GM19397 (cell line): ENCODE results near the gene CYREN.

Source experiments
- ATAC-seq: cut with Tn5 transposase; IDR thresholded peaks from one replicate; pipeline ENCODE4 v1.9.1; 2021; ENCODE audit warnings: mild to moderate bottlenecking, moderate library complexity; ENCODE audit not compliant: unreplicated experiment

Gene CYREN

GRCh38 chr7:135197906-135198655, 27.6 kb upstream of the CYREN start:
- no peak for ATAC-seq

GRCh38 chr7:135197343-135197742, 26.8 kb upstream of the CYREN start:
- ATAC-seq: no peak

GRCh38 chr7:135195968-135196629, 25.6 kb upstream of the CYREN start:
- ATAC-seq: no peak

GRCh38 chr7:135195156-135195555, 24.6 kb upstream of the CYREN start:
- no peak for ATAC-seq

- no peak for ATAC-seq
Measured at GRCh38 chr7:135194494-135195095, 24.1 kb upstream of the CYREN start.

- no peak for ATAC-seq
Measured at GRCh38 chr7:135193615-135194081, 23.1 kb upstream of the CYREN start.

GRCh38 chr7:135192914-135193536, 22.5 kb upstream of the CYREN start:
- no peak for ATAC-seq

GRCh38 chr7:135190703-135191102, 20.2 kb upstream of the CYREN start:
- ATAC-seq: no peak

GRCh38 chr7:135189961-135190360, 19.5 kb upstream of the CYREN start:
- ATAC-seq: no peak

- ATAC-seq: no peak
Measured at GRCh38 chr7:135189221-135189662, 18.7 kb upstream of the CYREN start.

- ATAC-seq: peak; percentile 46
Measured at GRCh38 chr7:135188298-135188984, 17.9 kb upstream of the CYREN start.

- ATAC-seq: peak; percentile 59
Measured at GRCh38 chr7:135186841-135187253, 16.3 kb upstream of the CYREN start.

GRCh38 chr7:135186261-135186540, 15.7 kb upstream of the CYREN start:
- no peak for ATAC-seq

GRCh38 chr7:135185471-135186260, 15.2 kb upstream of the CYREN start:
- no peak for ATAC-seq

- ATAC-seq: no peak
Measured at GRCh38 chr7:135184254-135184841, 13.8 kb upstream of the CYREN start.

GRCh38 chr7:135183478-135183877, 13.0 kb upstream of the CYREN start:
- ATAC-seq: no peak

- no peak for ATAC-seq
Measured at GRCh38 chr7:135181929-135182678, 11.6 kb upstream of the CYREN start.

GRCh38 chr7:135181261-135181928, 10.9 kb upstream of the CYREN start:
- ATAC-seq: no peak

GRCh38 chr7:135180122-135180521, 9.6 kb upstream of the CYREN start:
- ATAC-seq: no peak
